ENCODE results near the gene TTC13. TPM values are rescaled to one million over a fixed set of nuclear protein-coding genes. Genes with fewer than 3 reads are reported as not detected.

The TTC13 gene
- total and polyA plus RNA-seq, 10 of the 15 experiments (the other 5 are each of a cell fraction or from before 2014, with no cell fraction given), result 5.8 to 30.8 (median 18.5) TPM

GRCh38 chr1:230923176-230923575 lies 55.5 kb downstream of the TTC13 start:
- 99% methylated on average over 4 of the region's 4 CpGs for WGBS (ENCODE audit: insufficient coverage, insufficient replicate concordance, low lambda C conversion rate, missing lambda C conversion rate)
- Histone ChIP-seq H2AFZ (ENCODE audit: control insufficient read depth, low read depth, low read length) (no peak overlapping the region), H3K4me3 (no peak overlapping the region), H3K27me3 (replicated peaks in 1 of 2; ENCODE audit: control insufficient read depth in 2 of 2, insufficient read depth in 2 of 2, low read length in 1 of 2) (no peaks in the 10 kb centered on the region), H3K27ac (ENCODE audit: control insufficient read depth, insufficient read depth) (no peak overlapping the region), H4K20me1 (ENCODE audit: control insufficient read depth, insufficient read depth) (no peaks in the 10 kb centered on the region), H3K4me1 (ENCODE audit: control insufficient read depth, insufficient read depth, low read length) (no peaks in the 10 kb centered on the region), H3K79me2 (ENCODE audit: control insufficient read depth, insufficient read depth, low read length) (no peaks in the 10 kb centered on the region), H3K4me2 (ENCODE audit: control insufficient read depth, insufficient read depth) (no peak overlapping the region), H3K9ac (ENCODE audit: control insufficient read depth, insufficient read depth, low read length) (no peak overlapping the region), H3K9me3 (replicated peaks; ENCODE audit: control insufficient read depth, insufficient read depth, low read length) (no peaks in the 10 kb centered on the region), H3K36me3 (ENCODE audit: control insufficient read depth in 2 of 2, insufficient read depth in 2 of 2, low read length in 1 of 2) (peaks cover 3 to 33% of the 10 kb centered on the region in 2 experiments)
- ChIA-PET CTCF (interaction anchor here (0.9 to 1.2 kb wide), 4 partner anchors 49 to 287 kb away, joined by 3 to 5 read pairs (median 4); no protein-coding TSS in a partner anchor), POLR2A (no interaction called here), RAD21 (ENCODE audit: unreplicated experiment) (no interaction called here), SMC1A (ENCODE audit: uncharacterized antibody, unreplicated experiment) (interaction anchor here (0.8 to 1.0 kb wide), 2 partner anchors 53 to 68 kb away, joined by 3 read pairs; no protein-coding TSS in a partner anchor)
- no TSS peak for BruUV-seq (replicated peaks)
- TF ChIP-seq ZBTB33 (IDR thresholded peaks at IDR 0.05) (no peak), MEF2B (IDR thresholded peaks at IDR 0.05; ENCODE audit: partially characterized antibody, poor library complexity, severe bottlenecking) (no peak), NRF1 (conservative IDR thresholded peaks at IDR 0.05; ENCODE audit: low read depth, low read length) (no peak), BCL11A (IDR thresholded peaks at IDR 0.05; ENCODE audit: low read depth, low read length) (no peak), KDM1A (IDR thresholded peaks at IDR 0.05; ENCODE audit: borderline replicate concordance) (no peak), MTA2 (IDR thresholded peaks at IDR 0.05; ENCODE audit: low read depth) (no peak), YY1 (IDR thresholded peaks at IDR 0.05; ENCODE audit: low read depth, low read length) (no peak), BRCA1 (IDR thresholded peaks at IDR 0.05; ENCODE audit: low read depth, low read length) (no peak), POU2F2 (IDR thresholded peaks at IDR 0.05; ENCODE audit: borderline replicate concordance, low read depth, low read length) (no peak), JUNB (IDR thresholded peaks at IDR 0.05) (no peak), BACH1 (IDR thresholded peaks at IDR 0.05; ENCODE audit: borderline replicate concordance) (no peak), SMAD5 (IDR thresholded peaks at IDR 0.05; ENCODE audit: low read depth) (no peak), RFX5 (IDR thresholded peaks at IDR 0.05; ENCODE audit: low read depth, low read length) (no peak)
- TF ChIP-seq, protein P1, sequence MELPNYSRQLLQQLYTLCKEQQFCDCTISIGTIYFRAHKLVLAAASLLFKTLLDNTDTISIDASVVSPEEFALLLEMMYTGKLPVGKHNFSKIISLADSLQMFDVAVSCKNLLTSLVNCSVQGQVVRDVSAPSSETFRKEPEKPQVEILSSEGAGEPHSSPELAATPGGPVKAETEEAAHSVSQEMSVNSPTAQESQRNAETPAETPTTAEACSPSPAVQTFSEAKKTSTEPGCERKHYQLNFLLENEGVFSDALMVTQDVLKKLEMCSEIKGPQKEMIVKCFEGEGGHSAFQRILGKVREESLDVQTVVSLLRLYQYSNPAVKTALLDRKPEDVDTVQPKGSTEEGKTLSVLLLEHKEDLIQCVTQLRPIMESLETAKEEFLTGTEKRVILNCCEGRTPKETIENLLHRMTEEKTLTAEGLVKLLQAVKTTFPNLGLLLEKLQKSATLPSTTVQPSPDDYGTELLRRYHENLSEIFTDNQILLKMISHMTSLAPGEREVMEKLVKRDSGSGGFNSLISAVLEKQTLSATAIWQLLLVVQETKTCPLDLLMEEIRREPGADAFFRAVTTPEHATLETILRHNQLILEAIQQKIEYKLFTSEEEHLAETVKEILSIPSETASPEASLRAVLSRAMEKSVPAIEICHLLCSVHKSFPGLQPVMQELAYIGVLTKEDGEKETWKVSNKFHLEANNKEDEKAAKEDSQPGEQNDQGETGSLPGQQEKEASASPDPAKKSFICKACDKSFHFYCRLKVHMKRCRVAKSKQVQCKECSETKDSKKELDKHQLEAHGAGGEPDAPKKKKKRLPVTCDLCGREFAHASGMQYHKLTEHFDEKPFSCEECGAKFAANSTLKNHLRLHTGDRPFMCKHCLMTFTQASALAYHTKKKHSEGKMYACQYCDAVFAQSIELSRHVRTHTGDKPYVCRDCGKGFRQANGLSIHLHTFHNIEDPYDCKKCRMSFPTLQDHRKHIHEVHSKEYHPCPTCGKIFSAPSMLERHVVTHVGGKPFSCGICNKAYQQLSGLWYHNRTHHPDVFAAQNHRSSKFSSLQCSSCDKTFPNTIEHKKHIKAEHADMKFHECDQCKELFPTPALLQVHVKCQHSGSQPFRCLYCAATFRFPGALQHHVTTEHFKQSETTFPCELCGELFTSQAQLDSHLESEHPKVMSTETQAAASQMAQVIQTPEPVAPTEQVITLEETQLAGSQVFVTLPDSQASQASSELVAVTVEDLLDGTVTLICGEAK (IDR thresholded peaks at IDR 0.05; ENCODE audit: borderline replicate concordance), result no peak
- in situ Hi-C loops (cut with MboI) (loop anchor here (5.0 kb wide), 1 partner anchor 289 kb away; no protein-coding TSS in a partner anchor), intact Hi-C loops (cut with micrococcal nuclease; ENCODE audit: unreplicated experiment) (no loop called here)
- no peak for ATAC-seq
- FAIRE-seq, result no peak
- DNase-seq (ENCODE audit: low read depth, low spot score), result no peak

Data from GM12878 (cell line).